NOMO-1 treated with dmso at 0.1 percent for 144 hours (cell line): ENCODE measurements around the gene TMEM45A.
"Not testable (repeated sequence)": the region's sequence is repeated elsewhere in the genome, so short reads cannot be mapped to it uniquely, and the experiment has no call there.

Experiments used
- DNase-seq: peaks from one replicate; lab custom pipeline; 2025; ENCODE audit not compliant: unreplicated experiment; lab: John Stamatoyannopoulos, UW

Gene TMEM45A

GRCh38 chr3:100492059-100493006, at the start of gene TMEM45A:
TMEM45A (plus strand) TSS chr3:100492619; CDS start chr3:100555212, 62,593 bp downstream.
- peak; percentile 65 for DNase-seq

- DNase-seq: no peak
These were observed 48.7 kb upstream of the TMEM45A start for GRCh38 chr3:100443690-100444089.

- DNase-seq: not testable (repeated sequence)
These were observed 45.4 kb upstream of the TMEM45A start for GRCh38 chr3:100447067-100447466.

- no peak for DNase-seq
These were observed 44.3 kb upstream of the TMEM45A start for GRCh38 chr3:100448079-100448478.

GRCh38 chr3:100449214-100449613, 43.2 kb upstream of the TMEM45A start:
- no peak for DNase-seq

- no peak for DNase-seq
These were observed 37.7 kb upstream of the TMEM45A start for GRCh38 chr3:100454677-100455076.

- no peak for DNase-seq
These were observed 36.4 kb upstream of the TMEM45A start for GRCh38 chr3:100455841-100456550.

- DNase-seq: no peak
These were observed 35.7 kb upstream of the TMEM45A start for GRCh38 chr3:100456745-100457144.

- no peak for DNase-seq
These were observed 34.6 kb upstream of the TMEM45A start for GRCh38 chr3:100457811-100458210.

GRCh38 chr3:100458814-100459213, 33.6 kb upstream of the TMEM45A start:
- no peak for DNase-seq

GRCh38 chr3:100463002-100463401, 29.4 kb upstream of the TMEM45A start:
- DNase-seq: no peak

GRCh38 chr3:100463646-100464155, 28.7 kb upstream of the TMEM45A start:
- DNase-seq: no peak

- no peak for DNase-seq
These were observed 26.3 kb upstream of the TMEM45A start for GRCh38 chr3:100465892-100466777.

- DNase-seq: no peak
These were observed 25.3 kb upstream of the TMEM45A start for GRCh38 chr3:100467133-100467532.

- no peak for DNase-seq
These were observed 23.7 kb upstream of the TMEM45A start for GRCh38 chr3:100468676-100469075.

- no peak for DNase-seq
These were observed 21.5 kb upstream of the TMEM45A start for GRCh38 chr3:100470951-100471350.

- no peak for DNase-seq
These were observed 21.0 kb upstream of the TMEM45A start for GRCh38 chr3:100471444-100471843.

GRCh38 chr3:100477851-100478360, 14.5 kb upstream of the TMEM45A start:
- DNase-seq: not testable (repeated sequence)

GRCh38 chr3:100478521-100478920, 13.9 kb upstream of the TMEM45A start:
- not testable (repeated sequence) for DNase-seq

GRCh38 chr3:100480081-100480480, 12.3 kb upstream of the TMEM45A start:
- DNase-seq: no peak

GRCh38 chr3:100482176-100482575, 10.2 kb upstream of the TMEM45A start:
- DNase-seq: no peak
